Spleen (tissue), 11 donors: ENCODE results near the gene GIGYF2. TPM values are rescaled to one million over a fixed set of nuclear protein-coding genes. Genes with fewer than 3 reads are reported as not detected.
"Not testable (repeated sequence)": the region's sequence is repeated elsewhere in the genome, so short reads cannot be mapped to it uniquely, and the experiment has no call there.

Experiments
- DNase-seq: peaks from one replicate; pipeline ENCODE4 v3.0.0-alpha.2; 2020
- H3K27ac ChIP-seq, 8 donors: fragments of 200-600 bp; sonication (generic) in 7 of 8; 1 replicate in 4 of 8; 2 replicates in 4 of 8; pipeline versions ENCODE4 v1.5.0 to v1.8.0; 2016 to 2021; ENCODE audit warnings: inconsistent platforms in 4 of 8, mild to moderate bottlenecking in 4 of 8, moderate library complexity in 1 of 8
- H3K27me3 ChIP-seq, 7 donors: fragments of 200-600 bp; sonication (generic) in 6 of 7; replicated peaks in 1 of 7; 1 replicate in 4 of 7; 2 replicates in 3 of 7; pipeline versions ENCODE4 v1.5.0 to v1.8.0; 2016 to 2021; ENCODE audit warnings: inconsistent platforms in 3 of 7, mild to moderate bottlenecking in 1 of 7
- H3K36me3 ChIP-seq, 6 donors: fragments of 200-600 bp; sonication (generic) in 5 of 6; 1 replicate in 4 of 6; 2 replicates in 2 of 6; pipeline versions ENCODE4 v1.5.0 to v1.8.0; 2016 to 2021; ENCODE audit warnings: inconsistent platforms in 2 of 6
- H3K4me1 ChIP-seq, 6 donors: fragments of 200-600 bp; sonication (generic) in 5 of 6; 1 replicate in 3 of 6; 2 replicates in 3 of 6; pipeline versions ENCODE4 v1.5.0 to v1.8.0; 2016 to 2021; ENCODE audit warnings: inconsistent platforms in 3 of 6
- H3K4me3 ChIP-seq, 8 donors: fragments of 200-600 bp; sonication (generic) in 7 of 8; 1 replicate in 4 of 8; 2 replicates in 4 of 8; pipeline versions ENCODE4 v1.5.0 to v1.8.0; 2016 to 2021; ENCODE audit warnings: inconsistent platforms in 4 of 8, mild to moderate bottlenecking in 4 of 8, moderate library complexity in 2 of 8
- H3K9me3 ChIP-seq, 8 donors: fragments of 200-600 bp; sonication (generic) in 7 of 8; 1 replicate in 4 of 8; 2 replicates in 4 of 8; pipeline versions ENCODE4 v1.5.0 to v1.8.0; 2016 to 2021; ENCODE audit warnings: inconsistent platforms in 4 of 8
- POLR2A ChIP-seq, 3 donors: fragments of 450-650 bp; IDR thresholded peaks; one replicate each; pipeline ENCODE4 v1.5.1; 2017; ENCODE audit warnings: antibody characterized with exemption in 3 of 3, mild to moderate bottlenecking in 1 of 3
- POLR2AphosphoS5 ChIP-seq, 3 donors: sonication (generic); formaldehyde crosslinking; IDR thresholded peaks; one replicate each; pipeline ENCODE4 v1.5.1; 2017; ENCODE audit warnings: antibody characterized with exemption in 3 of 3
- WGBS, 5 donors: extraction: QIAGEN DNeasy Blood & Tissue Kit in 3 of 5; methylation state at CpG; one replicate each; pipeline versions ENCODE4 v1.1.5 to v1.1.7; 2013 to 2018; 5-methylcytosine and 5-hydroxymethylcytosine counted together
- intact Hi-C: fragments of 100-400 bp; cut with DNase I; formaldehyde crosslinking; loops from one replicate; pipeline ENCODE4 v1.15.0; 2023; ENCODE audit warnings: low total_unique reads
- polyA plus RNA-seq, 3 donors: library from polyadenylated mRNA; stranded (reverse); fragments of 200-250 nt; gene quantifications; one replicate each; pipeline ENCODE4 v1.2.1, GENCODE V29; 2013
- total RNA-seq, 7 donors: library from RNA; depleted of rRNA in 3 of 7; stranded (reverse); fragments of >200 nt in 3 of 7; fragmentation: NEBNext Ultra II Directional in 4 of 7; extraction: Animal tissue kit (Norgen Biotek cat#: 25700) in 4 of 7; gene quantifications; one replicate each; pipeline versions ENCODE4 v1.1.0 to v1.2.1, GENCODE V29; 2016 to 2021
- TF ChIP-seq, protein P1 (sequence below), 11 experiments: fragments of 200-600 bp in 7 of 11; fragments of 450-650 bp in 4 of 11; sonication (generic) in 4 of 11; IDR thresholded peaks in 8 of 11; conservative IDR thresholded peaks in 3 of 11; 1 replicate in 7 of 11; 2 replicates in 4 of 11; pipeline versions ENCODE4 v1.4.0 to v1.8.0; 2016 to 2021; ENCODE audit warnings: antibody characterized with exemption in 11 of 11, inconsistent platforms in 4 of 11, mild to moderate bottlenecking in 1 of 11
- donor health status: healthy with polysubstance abuse.
- donor health status: DM: no; HTN: no; CAD: no; lungs with moderate emphysema.
- donor health status: DM: no; HTN: no; CAD: no.
- donor health status: Bipolar disorder and iron deficiency.
- donor health status: healthy.
- donor health status: DM: no; HTN: no; CAD: no.
- donor health status: DM: yes; HTN: yes; CAD: no.

The GIGYF2 gene
- total and polyA plus RNA-seq, 10 donors = 7.3 to 116 (median 97.2) TPM

DNA sequence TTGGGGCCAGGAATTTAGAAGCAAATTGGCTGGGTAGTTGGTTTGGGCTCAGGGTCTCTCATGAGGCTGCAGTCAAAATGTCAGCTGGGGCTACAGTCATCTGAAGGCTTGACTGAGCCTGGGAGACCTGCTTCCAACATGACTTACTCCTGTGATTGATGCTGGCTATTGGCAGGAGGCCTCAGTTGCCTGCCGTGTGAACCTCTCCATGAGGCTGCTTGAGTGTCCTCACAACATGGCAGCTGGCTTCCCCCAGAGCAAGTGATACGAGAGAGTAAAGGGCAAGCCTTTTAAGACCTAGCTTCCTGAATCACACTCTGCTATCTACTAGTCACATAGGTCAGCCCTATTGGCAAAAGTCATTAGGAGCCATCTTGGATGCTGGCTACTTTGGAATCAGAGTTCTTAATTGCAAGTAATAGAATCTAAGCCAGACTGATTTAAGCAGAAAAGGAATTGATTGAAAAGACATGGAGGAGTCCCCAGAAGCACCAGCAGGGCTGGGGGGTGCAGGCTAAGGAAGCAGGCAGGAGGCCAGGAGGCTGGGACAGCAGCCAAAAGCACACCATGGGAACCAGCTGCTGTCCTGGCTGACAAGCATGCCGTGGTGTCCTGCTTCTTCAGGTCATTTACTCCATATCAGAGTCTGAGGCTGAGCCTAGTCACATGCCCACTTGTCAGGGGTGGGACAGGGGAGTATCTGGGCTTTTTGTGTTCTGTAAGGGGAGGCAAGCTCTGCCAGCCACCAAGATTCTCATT, 7.8 kb upstream of the GIGYF2 start:
- Histone ChIP-seq H3K4me1 (no peaks in the 10 kb centered on the region), H3K36me3 (no peaks in the 10 kb centered on the region), H3K27me3 (no peaks in the 10 kb centered on the region), H3K9me3 (no peaks in the 10 kb centered on the region), H3K4me3 (no peak overlapping the region), H3K27ac (no peak overlapping the region)
- WGBS, 5 donors = 45 to 60% (median 51%) methylated on average over 3 of the region's 3 CpGs
- peak; percentile 54 for DNase-seq
- TF ChIP-seq, protein P1, sequence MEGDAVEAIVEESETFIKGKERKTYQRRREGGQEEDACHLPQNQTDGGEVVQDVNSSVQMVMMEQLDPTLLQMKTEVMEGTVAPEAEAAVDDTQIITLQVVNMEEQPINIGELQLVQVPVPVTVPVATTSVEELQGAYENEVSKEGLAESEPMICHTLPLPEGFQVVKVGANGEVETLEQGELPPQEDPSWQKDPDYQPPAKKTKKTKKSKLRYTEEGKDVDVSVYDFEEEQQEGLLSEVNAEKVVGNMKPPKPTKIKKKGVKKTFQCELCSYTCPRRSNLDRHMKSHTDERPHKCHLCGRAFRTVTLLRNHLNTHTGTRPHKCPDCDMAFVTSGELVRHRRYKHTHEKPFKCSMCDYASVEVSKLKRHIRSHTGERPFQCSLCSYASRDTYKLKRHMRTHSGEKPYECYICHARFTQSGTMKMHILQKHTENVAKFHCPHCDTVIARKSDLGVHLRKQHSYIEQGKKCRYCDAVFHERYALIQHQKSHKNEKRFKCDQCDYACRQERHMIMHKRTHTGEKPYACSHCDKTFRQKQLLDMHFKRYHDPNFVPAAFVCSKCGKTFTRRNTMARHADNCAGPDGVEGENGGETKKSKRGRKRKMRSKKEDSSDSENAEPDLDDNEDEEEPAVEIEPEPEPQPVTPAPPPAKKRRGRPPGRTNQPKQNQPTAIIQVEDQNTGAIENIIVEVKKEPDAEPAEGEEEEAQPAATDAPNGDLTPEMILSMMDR (IDR thresholded peaks at IDR 0.05 in 8 of 11, conservative IDR thresholded peaks at IDR 0.05 in 3 of 11) = no peak
- TF ChIP-seq POLR2AphosphoS5 (IDR thresholded peaks at IDR 0.05) (no peak), POLR2A (IDR thresholded peaks at IDR 0.05) (no peak)
- intact Hi-C loops = no loop called here

DNA sequence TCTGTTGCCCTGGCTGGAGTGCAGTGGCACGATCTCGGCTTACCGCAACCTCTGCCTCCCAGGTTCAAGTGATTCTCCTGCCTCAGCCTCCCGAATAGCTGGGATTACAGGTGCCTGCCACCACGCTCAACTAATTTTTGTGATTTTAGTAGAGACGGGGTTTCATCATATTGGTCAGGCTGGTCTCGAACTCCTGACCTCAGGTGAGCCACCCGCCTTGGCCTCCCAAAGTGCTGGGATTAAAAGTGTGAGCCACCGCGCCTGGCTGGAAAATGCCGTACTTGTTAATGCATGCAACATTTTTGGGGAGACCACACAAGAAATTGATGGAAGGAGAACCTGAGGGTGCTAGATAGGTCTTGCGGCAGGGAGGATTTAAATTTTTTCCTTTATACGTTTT, 6.0 kb upstream of the GIGYF2 start:
- H3K36me3 ChIP-seq, DNase-seq, H3K4me1 ChIP-seq, H3K9me3 ChIP-seq, H3K4me3 ChIP-seq, H3K27ac ChIP-seq, intact Hi-C loops, H3K27me3 ChIP-seq: not testable (repeated sequence)
- 94 to 98% (median 96%) methylated on average over 13 of the region's 13 CpGs for WGBS, 5 donors

DNA sequence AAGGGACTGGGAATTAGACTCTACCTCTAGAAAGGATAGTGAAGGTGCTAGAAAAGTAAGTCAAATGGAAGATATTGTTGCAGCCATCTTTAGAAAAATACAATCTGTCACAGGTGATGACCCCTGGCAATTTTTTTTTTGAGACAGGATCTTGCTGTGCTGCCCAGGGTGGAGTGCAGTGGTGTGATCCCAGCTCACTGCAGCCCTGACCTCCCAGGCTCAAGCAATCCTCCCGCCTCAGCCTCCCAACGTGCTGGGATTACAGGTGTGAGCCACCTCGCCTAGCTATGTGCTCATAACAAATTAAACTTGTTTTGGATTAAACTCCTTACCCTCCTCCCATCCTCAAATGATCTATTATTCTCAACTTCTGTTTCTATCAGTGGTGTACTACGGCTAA, 3.8 kb upstream of the GIGYF2 start:
- no peaks in the 10 kb centered on the region for H3K27me3 ChIP-seq
- H3K36me3 ChIP-seq = no peaks in the 10 kb centered on the region
- H3K4me1 ChIP-seq = peaks cover 5 to 15% (median 14%) of the 10 kb centered on the region in 6 donors
- intact Hi-C loops = no loop called here
- H3K9me3 ChIP-seq = peaks cover 0 to 5% (median 0%) of the 10 kb centered on the region in 8 donors
- no peak overlapping the region for H3K27ac ChIP-seq
- WGBS, 5 donors = 89 to 93% (median 91%) methylated on average over 4 of the region's 4 CpGs
- H3K4me3 ChIP-seq = no peak overlapping the region
- TF ChIP-seq, protein P1 (IDR thresholded peaks at IDR 0.05 in 8 of 11, conservative IDR thresholded peaks at IDR 0.05 in 3 of 11) = no peak
- DNase-seq = no peak

DNA sequence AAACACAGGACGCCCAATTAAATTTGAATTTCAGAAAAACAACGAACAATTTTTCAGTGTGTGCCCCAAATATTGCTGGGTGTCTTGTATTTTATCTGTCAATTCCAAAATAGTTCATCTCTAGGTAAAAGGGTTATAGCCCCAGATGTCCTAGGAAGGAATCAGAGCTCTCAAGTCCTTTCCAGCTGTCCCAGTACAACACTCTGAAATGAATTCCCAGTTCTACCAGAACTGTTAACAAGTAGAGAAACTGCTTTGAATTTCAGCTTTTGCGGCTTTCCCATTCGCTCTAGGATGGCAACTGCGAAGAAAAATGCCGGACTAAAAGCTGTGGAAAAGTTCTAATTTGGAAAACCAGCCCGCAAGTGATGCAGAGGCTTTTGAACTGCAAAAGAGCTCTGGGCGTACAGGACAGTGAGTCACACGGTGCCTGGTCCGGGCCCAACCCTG, 497 bp upstream of the GIGYF2 start:
- Histone ChIP-seq H3K27ac (peak overlapping the region; percentile 44 to 97 (median 94)), H3K4me1 (peaks cover 22 to 47% (median 42%) of the 10 kb centered on the region in 6 donors), H3K4me3 (peak overlapping the region; percentile 75 to 98 (median 90)), H3K27me3 (no peaks in the 10 kb centered on the region), H3K9me3 (peaks cover 0 to 5% (median 0%) of the 10 kb centered on the region in 8 donors), H3K36me3 (peaks cover 0 to 6% (median 0%) of the 10 kb centered on the region in 6 donors)
- 46 to 55% (median 49%) methylated on average over 9 to 10 of the region's 10 CpGs for WGBS, 5 donors
- no peak for TF ChIP-seq POLR2AphosphoS5 (IDR thresholded peaks at IDR 0.05)
- TF ChIP-seq, protein P1 (IDR thresholded peaks at IDR 0.05 in 8 of 11, conservative IDR thresholded peaks at IDR 0.05 in 3 of 11) = no peak
- TF ChIP-seq POLR2A (IDR thresholded peaks at IDR 0.05) = no peak
- DNase-seq = no peak
- intact Hi-C loops = no loop called here
